Caki2 (cell line): ENCODE measurements around the gene PSKH1. TPM values are rescaled to one million over a fixed set of nuclear protein-coding genes. Genes with fewer than 3 reads are reported as not detected.
A peak's percentile ranks its signal among the peaks of the same experiment; 100 is the strongest.
"Not testable (repeated sequence)": the region's sequence is repeated elsewhere in the genome, so short reads cannot be mapped to it uniquely, and the experiment has no call there.

Experiments used
- DNase-seq: peaks from one replicate; pipeline ENCODE4 v3.0.0-alpha.2; 2015; ENCODE audit warnings: low read depth
- in situ Hi-C: cut with HindIII; loops from 2 replicates; pipeline ENCODE4 v1.10.0; 2016; ENCODE audit warnings: low sequenced_read_pairs, low pct_unique_long_range_greater_than_20kb, mixed read lengths
- total RNA-seq: library from RNA; depleted of rRNA; stranded (reverse); fragments of >200 nt; shearing (Covaris generic); gene quantifications from 2 replicates; pipeline ENCODE4 v1.2.3, GENCODE V29; 2014; ENCODE audit warnings: low replicate concordance

PSKH1 gene
- total RNA-seq, 1 experiment from 2014 or later: 25.9 TPM

GRCh38 chr16:67862623-67863583 is 30.2 kb upstream of the PSKH1 start:
- peak; percentile 63 for DNase-seq
- in situ Hi-C loops: no loop called here

DNA sequence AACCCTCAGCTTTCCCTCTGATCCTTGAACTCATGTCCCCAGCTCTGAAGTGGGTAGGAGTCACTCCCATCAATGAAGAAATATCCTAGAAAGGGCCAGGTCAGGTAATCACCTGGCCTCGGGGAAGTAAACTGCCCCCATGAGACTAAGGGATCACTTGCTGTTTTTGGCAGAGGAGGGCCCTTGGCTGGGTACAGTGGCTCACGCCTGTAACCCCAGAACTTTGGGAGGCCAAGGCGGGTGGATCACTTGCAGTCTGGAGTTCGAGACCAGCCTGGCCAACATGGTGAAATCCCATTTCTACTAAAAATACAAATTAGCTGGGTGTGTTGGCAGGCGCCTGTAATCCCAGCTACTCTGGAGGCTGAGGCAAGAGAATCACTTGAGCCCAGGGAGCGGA is 29.0 kb upstream of the PSKH1 start:
- in situ Hi-C loops, DNase-seq: not testable (repeated sequence)

- no peak for DNase-seq
- in situ Hi-C loops: no loop called here
These were observed 28.5 kb upstream of the PSKH1 start for GRCh38 chr16:67864594-67864993.

DNA sequence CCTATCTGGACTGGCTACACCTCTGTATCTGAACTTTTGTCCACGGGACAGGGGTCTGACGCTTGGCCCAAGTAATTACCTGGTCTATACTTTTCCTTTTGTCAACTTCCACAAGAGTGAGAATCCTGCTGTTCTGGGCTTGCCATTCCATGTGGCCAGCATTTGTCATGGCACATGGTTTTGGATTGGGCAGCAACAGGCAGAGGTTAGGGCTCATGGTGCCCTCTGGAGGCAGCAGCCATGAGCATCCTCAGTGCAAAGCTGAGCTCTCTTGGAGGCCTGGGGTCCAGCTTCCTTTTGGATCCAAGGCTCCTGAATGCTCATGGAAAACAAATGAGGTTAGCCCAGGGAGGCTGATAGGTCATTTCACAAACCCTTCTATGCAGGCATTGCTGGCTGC is 27.7 kb upstream of the PSKH1 start:
- DNase-seq: no peak
- in situ Hi-C loops: no loop called here

- in situ Hi-C loops: no loop called here
- no peak for DNase-seq
These were observed 24.8 kb upstream of the PSKH1 start for GRCh38 chr16:67868290-67868689.

DNA sequence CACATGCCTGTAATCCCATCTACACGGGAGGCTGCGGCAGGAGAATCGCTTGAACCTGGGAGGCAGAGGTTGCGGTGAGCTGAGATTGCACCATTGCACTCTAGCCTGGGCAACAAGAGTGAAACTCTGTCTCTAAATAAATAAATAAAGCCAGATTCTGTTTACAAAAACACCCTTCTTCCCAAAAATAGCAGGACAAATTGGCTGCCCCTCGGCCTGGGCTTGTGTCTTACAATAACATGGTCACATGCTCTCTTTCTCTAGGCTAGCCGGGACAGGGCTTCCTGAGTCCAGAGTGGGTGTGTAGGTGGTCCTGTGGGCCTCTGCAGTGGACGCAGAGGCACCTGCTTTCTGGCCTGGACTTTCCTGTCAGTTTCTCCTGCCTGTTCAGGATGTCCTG is 23.4 kb upstream of the PSKH1 start:
- no peak for DNase-seq
- in situ Hi-C loops: no loop called here

- no peak for DNase-seq
- in situ Hi-C loops: no loop called here
These were observed 21.8 kb upstream of the PSKH1 start for GRCh38 chr16:67871256-67871655.

- in situ Hi-C loops: no loop called here
- no peak for DNase-seq
These were observed 20.9 kb upstream of the PSKH1 start for GRCh38 chr16:67872131-67872630.

GRCh38 chr16:67872631-67873434 is 20.2 kb upstream of the PSKH1 start, which contains the start of gene EDC4:
Gene EDC4 (plus strand): TSS chr16:67873052. CDS start chr16:67873262, 210 bp downstream.
- in situ Hi-C loops: no loop called here
- peak; percentile 75 for DNase-seq

- in situ Hi-C loops: no loop called here
- DNase-seq: no peak
These were observed 19.4 kb upstream of the PSKH1 start for GRCh38 chr16:67873435-67874370.

GRCh38 chr16:67874372-67874771 is 18.7 kb upstream of the PSKH1 start:
- DNase-seq: no peak
- in situ Hi-C loops: no loop called here

DNA sequence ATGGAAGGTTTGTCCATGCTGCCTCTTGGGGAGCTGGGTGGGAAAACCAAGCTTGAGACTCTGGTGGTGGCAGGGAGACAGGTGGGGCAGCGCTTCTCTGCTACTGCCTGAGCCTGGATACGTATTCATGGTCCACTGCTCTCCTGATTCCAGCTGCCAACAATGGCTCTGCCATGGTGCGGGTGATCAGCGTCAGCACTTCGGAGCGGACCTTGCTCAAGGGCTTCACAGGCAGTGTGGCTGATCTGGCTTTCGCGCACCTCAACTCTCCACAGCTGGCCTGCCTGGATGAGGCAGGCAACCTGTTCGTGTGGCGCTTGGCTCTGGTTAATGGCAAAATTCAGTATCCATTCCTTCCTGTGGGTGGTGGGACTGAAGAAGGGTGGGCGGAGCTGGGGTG is 16.0 kb upstream of the PSKH1 start:
- DNase-seq: no peak

GRCh38 chr16:67878232-67878631 is 14.8 kb upstream of the PSKH1 start:
- DNase-seq: no peak
- in situ Hi-C loops: loop anchor here (25.0 kb wide), 1 partner anchor 184 kb away; no protein-coding TSS in a partner anchor

More for the DNA sequence above, 16.0 kb upstream of the PSKH1 start:
- in situ Hi-C loops: loop anchor here (25.0 kb wide), 1 partner anchor 185 kb away; no protein-coding TSS in a partner anchor

- in situ Hi-C loops: loop anchor here (25.0 kb wide), 1 partner anchor 183 kb away; no protein-coding TSS in a partner anchor
- no peak for DNase-seq
These were observed 14.2 kb upstream of the PSKH1 start for GRCh38 chr16:67878846-67879245.

DNA sequence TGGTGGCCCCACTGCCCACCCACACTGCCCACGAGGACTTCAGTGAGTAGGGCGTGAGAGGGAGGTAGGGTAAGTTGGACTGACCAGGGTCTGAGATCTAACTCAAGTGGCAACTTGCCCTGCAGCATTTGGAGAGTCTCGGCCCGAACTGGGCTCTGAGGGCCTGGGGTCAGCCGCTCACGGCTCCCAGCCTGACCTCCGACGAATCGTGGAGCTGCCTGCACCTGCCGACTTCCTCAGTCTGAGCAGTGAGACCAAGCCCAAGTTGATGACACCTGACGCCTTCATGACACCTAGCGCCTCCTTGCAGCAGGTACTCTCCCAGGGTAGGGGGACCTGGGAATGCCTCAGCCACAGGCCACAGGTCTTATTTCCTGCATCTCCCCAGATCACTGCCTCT is 13.6 kb upstream of the PSKH1 start:
- DNase-seq: no peak
- in situ Hi-C loops: loop anchor here (25.0 kb wide), 1 partner anchor 183 kb away; no protein-coding TSS in a partner anchor

- in situ Hi-C loops: loop anchor here (25.0 kb wide), 1 partner anchor 182 kb away; no protein-coding TSS in a partner anchor
- no peak for DNase-seq
These were observed 13.1 kb upstream of the PSKH1 start for GRCh38 chr16:67879936-67880335.

DNA sequence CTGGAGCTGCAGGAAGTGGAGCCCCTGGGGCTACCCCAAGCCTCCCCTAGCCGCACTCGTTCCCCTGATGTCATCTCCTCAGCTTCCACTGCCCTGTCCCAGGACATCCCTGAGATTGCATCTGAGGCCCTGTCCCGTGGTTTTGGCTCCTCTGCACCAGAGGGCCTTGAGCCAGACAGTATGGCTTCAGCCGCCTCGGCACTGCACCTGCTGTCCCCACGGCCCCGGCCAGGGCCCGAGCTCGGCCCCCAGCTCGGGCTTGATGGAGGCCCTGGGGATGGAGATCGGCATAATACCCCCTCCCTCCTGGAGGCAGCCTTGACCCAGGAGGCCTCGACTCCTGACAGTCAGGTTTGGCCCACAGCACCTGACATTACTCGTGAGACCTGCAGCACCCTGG is 12.5 kb upstream of the PSKH1 start:
- DNase-seq: no peak
- in situ Hi-C loops: loop anchor here (25.0 kb wide), 1 partner anchor 182 kb away; no protein-coding TSS in a partner anchor
